ENCODE measurements around the gene CCHCR1. TPM values are rescaled to one million over a fixed set of nuclear protein-coding genes. Genes with fewer than 3 reads are reported as not detected.

CCHCR1 gene
- total and polyA plus RNA-seq, 2 of the 13 experiments (the other 11 are each of a cell fraction or from before 2014, with no cell fraction given): 14.6 to 28.2 TPM

- TF ChIP-seq ZBTB3 (CRISPR knock-in tag; IDR thresholded peaks at IDR 0.05; ENCODE audit: borderline replicate concordance, low read depth) (no peak), ZNF782 (CRISPR knock-in tag; IDR thresholded peaks at IDR 0.05; ENCODE audit: borderline replicate concordance) (no peak), ZNF232 (CRISPR knock-in tag; IDR thresholded peaks at IDR 0.05; ENCODE audit: borderline replicate concordance) (no peak), MTA1 (CRISPR knock-in tag; IDR thresholded peaks at IDR 0.05; ENCODE audit: borderline replicate concordance) (no peak)
These were observed 22.3 kb upstream of the CCHCR1 start (continued) for GRCh38 chr6:31179896-31180295.

DNA sequence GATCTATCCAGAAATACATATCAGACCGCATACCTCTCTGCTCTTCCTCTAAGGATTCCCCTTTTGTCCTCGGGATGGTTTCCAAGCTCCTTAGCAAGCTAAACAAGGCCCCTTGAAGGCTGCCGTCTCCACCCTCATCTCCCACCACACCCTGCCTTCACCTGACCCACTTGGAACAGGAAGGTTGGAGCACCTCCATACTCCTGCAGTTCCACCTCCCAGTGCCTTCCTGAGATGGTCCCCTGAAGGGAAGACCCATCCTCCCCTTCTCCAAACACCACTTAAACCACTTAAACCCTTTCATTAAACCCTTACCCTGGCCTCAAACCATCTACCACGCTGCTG lies 21.4 kb upstream of the CCHCR1 start:
- peaks cover 20% of the 10 kb centered on the region for H3K4me1 ChIP-seq (ENCODE audit: insufficient read depth, low read length)
- no peak overlapping the region for H3K9ac ChIP-seq (ENCODE audit: insufficient read depth, low read depth, low read length)
- POLR2A ChIA-PET: no interaction called here
- H3K4me3 ChIP-seq (replicated peaks in 1 of 3; ENCODE audit: insufficient read depth in 1 of 3, low read depth in 2 of 3, low read length in 3 of 3): no peak overlapping the region
- peaks cover 37% of the 10 kb centered on the region for H3K79me2 ChIP-seq (ENCODE audit: insufficient read depth, low read length)
- H3K36me3 ChIP-seq (replicated peaks in 1 of 2; ENCODE audit: control insufficient read depth in 1 of 2, insufficient read depth in 2 of 2, low read length in 2 of 2): peaks cover 12 to 55% of the 10 kb centered on the region in 2 experiments
- no peak for DNase-seq (ENCODE audit: low spot score)
- no peak for FAIRE-seq
- BruUV-seq (replicated peaks): no TSS peak
- TF ChIP-seq ARNT2 (CRISPR knock-in tag; IDR thresholded peaks at IDR 0.05; ENCODE audit: low read depth): no peak
- TF ChIP-seq ZNF773 (CRISPR knock-in tag; IDR thresholded peaks at IDR 0.05; ENCODE audit: borderline replicate concordance): no peak
- in situ Hi-C loops (cut with HindIII; ENCODE audit: extremely low pct_ligation_motif_present, low pct_unique_long_range_greater_than_20kb): no loop called here
- CTCF ChIA-PET (ENCODE audit: low intra/inter-chr PET ratio, low total read pairs): no interaction called here
- WGBS (ENCODE audit: low lambda C conversion rate): 96% methylated on average over 4 of the region's 4 CpGs
- H2AFZ ChIP-seq (ENCODE audit: low read length): no peak overlapping the region
- H3K9me3 ChIP-seq (ENCODE audit: low read length): no peaks in the 10 kb centered on the region
- intact Hi-C loops (cut with micrococcal nuclease; ENCODE audit: unreplicated experiment): no loop called here
- no peak overlapping the region for H3K4me2 ChIP-seq (ENCODE audit: low read depth, low read length)
- H3K27me3 ChIP-seq (ENCODE audit: control insufficient read depth in 1 of 2, insufficient read depth in 2 of 2, low read length in 2 of 2): no peaks in the 10 kb centered on the region
- no peak for ATAC-seq
- peaks cover 4% of the 10 kb centered on the region; the same call in 1 of the 2 replicates for H4K20me1 ChIP-seq (ENCODE audit: insufficient read depth, low read length)
- H3K27ac ChIP-seq (ENCODE audit: extremely low read length, insufficient read depth, low read length): no peak overlapping the region

Data from HepG2 (cell line).